Keratinocyte (primary cell): ENCODE measurements around the gene EIF3D.

Experiments
- EZH2 ChIP-seq: IDR thresholded peaks from one replicate; pipeline ENCODE4 v1.6.1; 2012; ENCODE audit warnings: inconsistent platforms, mild to moderate bottlenecking, low read length, moderate library complexity
- TF ChIP-seq, protein P1 (sequence below), 3 experiments: IDR thresholded peaks in 1 of 3; conservative IDR thresholded peaks in 1 of 3; optimal IDR thresholded peaks in 1 of 3; 2 replicates in 2 of 3; 3 replicates in 1 of 3; pipeline versions ENCODE3 to v1.5.1; 2011; ENCODE audit warnings: low read length in 3 of 3, mild to moderate bottlenecking in 3 of 3, moderate library complexity in 2 of 3, control low read depth in 1 of 3, inconsistent platforms in 1 of 3; ENCODE audit not compliant: insufficient read depth in 2 of 3; ENCODE audit errors: extremely low read depth in 1 of 3

DNA sequence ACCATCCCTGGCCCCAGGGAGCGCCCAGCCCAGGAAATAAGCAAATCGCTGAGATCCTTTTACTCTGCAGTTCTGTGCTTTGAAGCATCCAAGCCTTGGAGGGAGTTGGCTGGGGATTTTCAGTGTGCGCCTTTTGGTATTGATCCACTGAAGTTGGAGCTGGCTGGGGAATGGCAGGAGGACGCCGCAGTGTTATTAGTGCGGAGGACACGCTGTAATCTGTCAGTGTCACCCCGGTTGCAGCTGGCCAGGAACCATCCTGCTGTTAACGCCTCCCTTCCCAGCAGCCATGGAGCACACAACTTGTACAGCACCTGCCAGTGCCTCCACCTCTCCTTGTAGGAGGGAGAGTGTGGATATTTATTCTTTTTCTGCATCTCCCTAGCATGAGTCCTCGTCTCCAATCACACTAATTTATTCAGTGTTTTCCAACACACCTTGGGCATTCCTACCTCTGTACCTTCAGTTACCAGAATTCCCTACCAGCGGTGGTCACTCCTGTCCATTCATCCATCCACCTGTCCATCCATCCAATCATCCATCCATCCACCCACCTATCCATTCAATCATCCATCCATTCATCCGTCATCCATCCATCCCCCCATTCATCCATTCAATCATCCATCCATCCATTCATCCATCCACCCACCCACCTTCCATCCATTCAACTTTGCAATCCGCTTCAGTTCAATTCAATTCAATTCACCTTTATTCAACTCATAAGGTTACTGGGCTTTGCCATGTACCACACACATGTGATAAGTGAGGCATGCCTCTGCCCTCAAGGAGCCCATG is 21.9 kb upstream of the EIF3D start:
- TF ChIP-seq, protein P1, sequence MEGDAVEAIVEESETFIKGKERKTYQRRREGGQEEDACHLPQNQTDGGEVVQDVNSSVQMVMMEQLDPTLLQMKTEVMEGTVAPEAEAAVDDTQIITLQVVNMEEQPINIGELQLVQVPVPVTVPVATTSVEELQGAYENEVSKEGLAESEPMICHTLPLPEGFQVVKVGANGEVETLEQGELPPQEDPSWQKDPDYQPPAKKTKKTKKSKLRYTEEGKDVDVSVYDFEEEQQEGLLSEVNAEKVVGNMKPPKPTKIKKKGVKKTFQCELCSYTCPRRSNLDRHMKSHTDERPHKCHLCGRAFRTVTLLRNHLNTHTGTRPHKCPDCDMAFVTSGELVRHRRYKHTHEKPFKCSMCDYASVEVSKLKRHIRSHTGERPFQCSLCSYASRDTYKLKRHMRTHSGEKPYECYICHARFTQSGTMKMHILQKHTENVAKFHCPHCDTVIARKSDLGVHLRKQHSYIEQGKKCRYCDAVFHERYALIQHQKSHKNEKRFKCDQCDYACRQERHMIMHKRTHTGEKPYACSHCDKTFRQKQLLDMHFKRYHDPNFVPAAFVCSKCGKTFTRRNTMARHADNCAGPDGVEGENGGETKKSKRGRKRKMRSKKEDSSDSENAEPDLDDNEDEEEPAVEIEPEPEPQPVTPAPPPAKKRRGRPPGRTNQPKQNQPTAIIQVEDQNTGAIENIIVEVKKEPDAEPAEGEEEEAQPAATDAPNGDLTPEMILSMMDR (optimal IDR thresholded peaks at IDR 0.05 in 1 of 3, IDR thresholded peaks at IDR 0.05 in 1 of 3, conservative IDR thresholded peaks at IDR 0.05 in 1 of 3; ENCODE audit: extremely low read depth in 1 of 3, insufficient read depth in 2 of 3, low read length in 3 of 3) = no peak
- TF ChIP-seq EZH2 = no peak
